H1 (cell line): ENCODE data around the gene GRIK1. TPM values are rescaled to one million over a fixed set of nuclear protein-coding genes. Genes with fewer than 3 reads are reported as not detected.

Source experiments
- CTCF ChIA-PET: fragments of 300-600 bp; sonication (Branson Sonifier 250); formaldehyde crosslinking; loops from one replicate; lab custom pipeline; 2021; ENCODE audit not compliant: partially characterized antibody; lab: Charles Lee
- POLR2A ChIA-PET: fragments of 300-600 bp; sonication (Branson Sonifier 250); formaldehyde crosslinking; loops from one replicate; lab custom pipeline; 2021; ENCODE audit warnings: inconsistent platforms; ENCODE audit not compliant: partially characterized antibody; lab: Charles Lee
- DNase-seq, 2 experiments: peaks; one replicate each; pipeline versions ENCODE4 v3.0.0 to v3.0.0-alpha.2; 2010 to 2022; ENCODE audit warnings: low spot score in 2 of 2, low read depth in 1 of 2, mixed read lengths in 1 of 2
- FAIRE-seq: peaks from 2 replicates; lab custom pipeline; 2011; peaks lifted over from hg19 to GRCh38; lab: Jason Lieb, UNC
- H2AFZ ChIP-seq: 2 replicates; pipeline ENCODE4 v1.8.1; 2012; ENCODE audit warnings: low read length, inconsistent platforms
- H2AK5ac ChIP-seq: 2 replicates; pipeline ENCODE4 v1.6.1; 2013; ENCODE audit warnings: low read depth, low read length
- H2BK120ac ChIP-seq: replicated peaks from 2 replicates; pipeline ENCODE3; 2013; ENCODE audit warnings: low read depth, low read length, inconsistent platforms
- H2BK12ac ChIP-seq: 2 replicates; pipeline ENCODE4 v1.6.1; 2013; ENCODE audit warnings: low read depth, low read length
- H2BK15ac ChIP-seq: 2 replicates; pipeline ENCODE4 v1.6.1; 2013; ENCODE audit warnings: low read length
- H2BK20ac ChIP-seq: 2 replicates; pipeline ENCODE4 v1.6.1; 2013; ENCODE audit warnings: low read length
- H2BK5ac ChIP-seq: 2 replicates; pipeline ENCODE4 v1.6.1; 2013; ENCODE audit warnings: low read depth, low read length
- H3K14ac ChIP-seq: 2 replicates; pipeline ENCODE4 v1.6.1; 2013; ENCODE audit warnings: inconsistent platforms; ENCODE audit not compliant: insufficient read length
- H3K18ac ChIP-seq: 2 replicates; pipeline ENCODE4 v1.6.1; 2013; ENCODE audit warnings: low read length; ENCODE audit errors: extremely low read depth
- H3K23ac ChIP-seq: 2 replicates; pipeline ENCODE4 v1.6.1; 2013; ENCODE audit warnings: inconsistent platforms; ENCODE audit not compliant: insufficient read length
- H3K23me2 ChIP-seq: 2 replicates; pipeline ENCODE4 v1.6.1; 2013; ENCODE audit warnings: low read depth, low read length
- H3K27ac ChIP-seq: 2 replicates; pipeline ENCODE4 v1.6.1; 2011; ENCODE audit warnings: low read depth, low read length, inconsistent platforms
- H3K27me3 ChIP-seq, 4 experiments: replicated peaks in 1 of 4; 1 replicate in 1 of 4; 2 replicates in 3 of 4; pipeline versions ENCODE4 v1.6.1 to v1.8.1; 2011 to 2013; ENCODE audit warnings: low read length in 3 of 4, mild to moderate bottlenecking in 3 of 4, inconsistent platforms in 2 of 4, mixed read lengths in 2 of 4, moderate library complexity in 1 of 4; ENCODE audit not compliant: control insufficient read depth in 3 of 4, insufficient read depth in 3 of 4; ENCODE audit errors: extremely low read depth in 1 of 4
- H3K36me3 ChIP-seq, 4 experiments: 2 replicates each; pipeline versions ENCODE4 v1.6.1 to v1.8.1; 2011 to 2013; ENCODE audit warnings: mild to moderate bottlenecking in 4 of 4, low read length in 3 of 4, moderate library complexity in 2 of 4, control low read depth in 1 of 4, inconsistent platforms in 1 of 4; ENCODE audit not compliant: insufficient read depth in 4 of 4, control insufficient read depth in 2 of 4
- H3K4ac ChIP-seq: replicated peaks from 2 replicates; pipeline ENCODE3; 2013; ENCODE audit warnings: low read length, low read depth, mixed read lengths, inconsistent platforms; ENCODE audit not compliant: insufficient read length
- H3K4me1 ChIP-seq, 4 experiments: replicated peaks in 1 of 4; 1 replicate in 1 of 4; 2 replicates in 3 of 4; pipeline versions ENCODE4 v1.6.1 to v1.8.1; 2011 to 2013; ENCODE audit warnings: low read length in 3 of 4, inconsistent platforms in 2 of 4, mixed read lengths in 1 of 4; ENCODE audit not compliant: insufficient read depth in 4 of 4, control insufficient read depth in 3 of 4
- H3K4me2 ChIP-seq, 2 experiments: 2 replicates each; pipeline versions ENCODE4 v1.6.1 to v1.8.1; 2011 to 2013; ENCODE audit warnings: low read depth in 2 of 2, low read length in 2 of 2, control low read depth in 1 of 2, inconsistent platforms in 1 of 2, mild to moderate bottlenecking in 1 of 2; ENCODE audit not compliant: insufficient read depth in 1 of 2
- H3K4me3 ChIP-seq, 4 experiments: fragments of 200-600, 300-600 bp in 1 of 4; sonication (generic), shearing (Covaris generic), sonication (Bioruptor Twin) in 1 of 4; 2 replicates each; pipeline versions ENCODE4 v1.5.1 to v1.8.1; 2011 to 2016; ENCODE audit warnings: low read length in 4 of 4, low read depth in 3 of 4, control low read depth in 2 of 4, inconsistent platforms in 2 of 4, mild to moderate bottlenecking in 2 of 4, mixed read lengths in 1 of 4, moderate library complexity in 1 of 4; ENCODE audit not compliant: insufficient read depth in 2 of 4; ENCODE audit errors: extremely low read depth in 1 of 4
- H3K56ac ChIP-seq: replicated peaks from 2 replicates; pipeline ENCODE3; 2013; ENCODE audit warnings: low read depth, mild to moderate bottlenecking, mixed read lengths, low read length, inconsistent platforms; ENCODE audit not compliant: insufficient read length
- H3K79me1 ChIP-seq: 2 replicates; pipeline ENCODE4 v1.6.1; 2013; ENCODE audit warnings: low read depth, low read length, control low read depth
- H3K79me2 ChIP-seq, 2 experiments: 2 replicates each; pipeline versions ENCODE4 v1.6.1 to v1.8.1; 2012 to 2013; ENCODE audit warnings: low read length in 2 of 2, mild to moderate bottlenecking in 2 of 2, inconsistent platforms in 1 of 2; ENCODE audit not compliant: insufficient read depth in 2 of 2, control insufficient read depth in 1 of 2
- H3K9ac ChIP-seq, 4 experiments: replicated peaks in 1 of 4; 1 replicate in 1 of 4; 2 replicates in 3 of 4; pipeline versions ENCODE4 v1.6.1 to v1.8.1; 2011 to 2013; ENCODE audit warnings: low read depth in 3 of 4, low read length in 3 of 4, control low read depth in 2 of 4, mild to moderate bottlenecking in 2 of 4, moderate library complexity in 2 of 4, inconsistent platforms in 1 of 4; ENCODE audit errors: extremely low read depth in 1 of 4
- H3K9me3 ChIP-seq, 2 experiments: 2 replicates each; pipeline versions ENCODE4 v1.6.1 to v1.8.1; 2012 to 2013; ENCODE audit warnings: mild to moderate bottlenecking in 2 of 2, moderate library complexity in 2 of 2, control low read depth in 1 of 2, inconsistent platforms in 1 of 2, low read depth in 1 of 2, low read length in 1 of 2, mixed read lengths in 1 of 2; ENCODE audit not compliant: insufficient read depth in 2 of 2
- H4K20me1 ChIP-seq, 2 experiments: replicated peaks in 1 of 2; 2 replicates each; pipeline versions ENCODE3 to v1.8.1; 2011 to 2013; ENCODE audit warnings: inconsistent platforms in 2 of 2, low read length in 2 of 2, mild to moderate bottlenecking in 1 of 2; ENCODE audit not compliant: insufficient read depth in 2 of 2, control insufficient read depth in 1 of 2
- H4K5ac ChIP-seq: 2 replicates; pipeline ENCODE4 v1.6.1; 2013; ENCODE audit warnings: low read length, low read depth, mixed read lengths, inconsistent platforms; ENCODE audit not compliant: insufficient read length
- H4K8ac ChIP-seq: 2 replicates; pipeline ENCODE4 v1.8.0; 2013; ENCODE audit warnings: mild to moderate bottlenecking, moderate library complexity, low read length, inconsistent platforms; ENCODE audit not compliant: insufficient read depth; ENCODE audit errors: extremely low read depth
- H4K91ac ChIP-seq: replicated peaks from 2 replicates; pipeline ENCODE3; 2013; ENCODE audit warnings: low read length, mixed read lengths, inconsistent platforms; ENCODE audit not compliant: insufficient read length
- ASH2L ChIP-seq: fragments of 200-600, 300-600 bp; sonication (generic); IDR thresholded peaks from one replicate; pipeline ENCODE4 v1.7.1; 2017; ENCODE audit warnings: low read length
- CBX5 ChIP-seq: fragments of 300-800, 300-1000 bp; sonication (generic); IDR thresholded peaks from 2 replicates; pipeline ENCODE4 v1.7.1; 2016; ENCODE audit warnings: antibody characterized with exemption, low read length, low read depth
- HDAC6 ChIP-seq: IDR thresholded peaks from one replicate; pipeline ENCODE4 v1.7.1; 2012; ENCODE audit warnings: low read depth, mild to moderate bottlenecking, inconsistent platforms, low read length, moderate library complexity
- KDM4A ChIP-seq: IDR thresholded peaks from one replicate; pipeline ENCODE4 v1.7.1; 2012; ENCODE audit warnings: low read depth, mild to moderate bottlenecking, moderate library complexity, low read length, inconsistent platforms; ENCODE audit not compliant: severe bottlenecking
- PHF8 ChIP-seq: fragments of 200-600 bp; sonication (generic); conservative IDR thresholded peaks from 2 replicates; pipeline ENCODE4 v1.7.1; 2012; ENCODE audit warnings: low read depth, mild to moderate bottlenecking, inconsistent platforms, low read length, moderate library complexity
- POLR2A ChIP-seq, 2 experiments: IDR thresholded peaks; 1 replicate in 1 of 2; 2 replicates in 1 of 2; pipeline ENCODE4 v1.6.1; 2011; ENCODE audit warnings: low read depth in 2 of 2, low read length in 2 of 2, mild to moderate bottlenecking in 2 of 2; ENCODE audit errors: control extremely low read depth in 1 of 2
- RAD21 ChIP-seq, 2 experiments: IDR thresholded peaks in 1 of 2; conservative IDR thresholded peaks in 1 of 2; 2 replicates each; pipeline ENCODE4 v1.6.1; 2011; ENCODE audit warnings: low read depth in 2 of 2, low read length in 2 of 2, improper control_type of control experiment in 1 of 2, inconsistent platforms in 1 of 2, mild to moderate bottlenecking in 1 of 2, moderate library complexity in 1 of 2
- SIN3A ChIP-seq, 2 experiments: IDR thresholded peaks in 1 of 2; conservative IDR thresholded peaks in 1 of 2; 2 replicates each; pipeline ENCODE4 v1.6.1; 2011 to 2012; ENCODE audit warnings: low read length in 2 of 2, improper control_type of control experiment in 1 of 2, low read depth in 1 of 2, mild to moderate bottlenecking in 1 of 2
- TEAD4 ChIP-seq: IDR thresholded peaks from 2 replicates; pipeline ENCODE4 v1.6.1; 2012; ENCODE audit warnings: low read depth, low read length, inconsistent platforms, mixed read lengths
- USF2 ChIP-seq: IDR thresholded peaks from 2 replicates; pipeline ENCODE4 v1.6.1; 2011; ENCODE audit warnings: low read length, improper control_type of control experiment
- WGBS, 2 experiments: shearing (Covaris generic) in 1 of 2; methylation state at CpG; one replicate each; pipeline versions ENCODE4 v1.1.6 to v1.1.7; 2013 to 2015; ENCODE audit warnings: low lambda C conversion rate in 2 of 2, mixed read lengths in 2 of 2, inconsistent platforms in 1 of 2, low coverage in 1 of 2, missing lambda C conversion rate in 1 of 2; ENCODE audit not compliant: insufficient replicate concordance in 2 of 2, insufficient coverage in 1 of 2, insufficient read length in 1 of 2; ENCODE audit errors: extremely low coverage in 1 of 2, missing lambda C conversion rate in 1 of 2; 5-methylcytosine and 5-hydroxymethylcytosine counted together
- polyA plus RNA-seq, 7 experiments: library from polyadenylated mRNA; depleted of rRNA in 3 of 7; stranded (reverse) in 5 of 7; unstranded in 2 of 7; fragments of >200 nt in 5 of 7; fragments of 200-250 nt in 2 of 7; gene quantifications; 1 replicate in 5 of 7; 2 replicates in 1 of 7; 4 replicates in 1 of 7; pipeline versions ENCODE4 v1.2.1 to v1.2.3, GENCODE V29; 2011 to 2013; ENCODE audit warnings: missing spikeins in 2 of 7, mixed read lengths in 2 of 7
- total RNA-seq: library from RNA; stranded (reverse); fragmentation: NEBNext Ultra II Directional; extraction: Animal tissue kit (Norgen Biotek cat#: 25700); gene quantifications from 2 replicates; pipeline ENCODE4 v1.2.1, GENCODE V29; 2021

Gene GRIK1
- total and polyA plus RNA-seq, 2 of the 8 experiments (the other 6 are each of a cell fraction or from before 2014, with no cell fraction given), result 0.11 to 0.32 TPM

GRCh38 chr21:29721964-29722363 is 217.8 kb downstream of the GRIK1 start:
- H3K9me3 ChIP-seq, result peaks cover 4 to 5% of the 10 kb centered on the region in 2 experiments; a peak in 3 of 4 replicates
- DNase-seq, result no peak
- no peak overlapping the region for H4K8ac ChIP-seq
- no peak overlapping the region for H3K9ac ChIP-seq
- no peaks in the 10 kb centered on the region for H3K79me2 ChIP-seq
- H3K27ac ChIP-seq, result no peak overlapping the region
- no peaks in the 10 kb centered on the region for H3K36me3 ChIP-seq
- no peak overlapping the region for H3K23ac ChIP-seq
- no peak overlapping the region for H2BK5ac ChIP-seq
- H2BK12ac ChIP-seq, result no peak overlapping the region
- H4K5ac ChIP-seq, result no peak overlapping the region
- no peaks in the 10 kb centered on the region for H3K23me2 ChIP-seq
- H3K4me3 ChIP-seq, result no peak overlapping the region
- TF ChIP-seq POLR2A (IDR thresholded peaks at IDR 0.05; ENCODE audit: control extremely low read depth in 1 of 2, low read depth in 2 of 2, low read length in 2 of 2) (no peak), PHF8 (no peak), ASH2L (no peak), HDAC6 (no peak), TEAD4 (no peak), CBX5 (no peak), RAD21 (IDR thresholded peaks at IDR 0.05 in 1 of 2, conservative IDR thresholded peaks at IDR 0.05 in 1 of 2; ENCODE audit: low read depth in 2 of 2, low read length in 2 of 2) (no peak), KDM4A (no peak), USF2 (no peak), SIN3A (conservative IDR thresholded peaks at IDR 0.05 in 1 of 2, IDR thresholded peaks at IDR 0.05 in 1 of 2; ENCODE audit: low read depth in 1 of 2, low read length in 2 of 2) (no peak)
- TF ChIP-seq, all 59 proteins: peak for 0
- Histone ChIP-seq H3K18ac (no peak overlapping the region), H3K56ac (no peak overlapping the region), H3K14ac (no peak overlapping the region), H2BK15ac (no peak overlapping the region), H2BK120ac (no peak overlapping the region), H3K4me2 (no peak overlapping the region; a peak in 1 of 4 replicates), H3K4ac (no peak overlapping the region), H3K27me3 (no peaks in the 10 kb centered on the region), H3K4me1 (peaks cover 0 to 5% (median 2%) of the 10 kb centered on the region in 4 experiments; a peak in 3 of 7 replicates), H4K91ac (no peak overlapping the region), H2BK20ac (no peak overlapping the region), H4K20me1 (no peaks in the 10 kb centered on the region), H2AFZ (no peak overlapping the region), H2AK5ac (no peak overlapping the region), H3K79me1 (no peaks in the 10 kb centered on the region)
- POLR2A ChIA-PET, result no interaction called here
- 89% methylated on average over 2 of the region's 2 CpGs; no CpG with 5 or more reads in 1 of the 2 experiments for WGBS, 2 experiments
- no peak for FAIRE-seq
- CTCF ChIA-PET, result no interaction called here
